ENCODE data around the gene UBAC1.

DNA sequence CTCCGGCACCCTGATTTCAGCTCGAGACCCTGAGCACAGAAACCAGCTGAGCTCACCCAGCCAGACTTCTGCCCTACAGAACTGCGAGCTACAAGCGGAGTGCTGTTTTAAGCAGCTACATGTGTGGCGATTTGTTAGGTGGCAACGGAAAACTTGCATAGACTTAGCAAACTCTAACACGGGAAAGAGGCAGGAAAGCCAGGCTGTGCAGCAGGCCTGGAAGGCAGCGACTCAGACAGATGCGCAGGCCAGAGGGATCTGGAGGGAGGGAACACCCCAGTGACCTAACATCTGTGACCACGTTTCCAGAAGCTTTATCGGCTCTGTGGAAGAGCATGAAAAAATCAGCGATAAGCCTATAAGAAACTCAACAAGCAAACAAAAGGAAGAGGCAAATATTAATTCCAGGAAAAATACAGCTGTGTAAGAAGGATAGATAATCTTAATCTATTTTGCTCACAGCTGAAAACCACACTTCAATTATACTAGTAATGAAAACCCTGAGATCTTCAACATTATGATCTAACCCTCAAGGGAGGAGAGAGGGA lies 11.0 kb downstream of the UBAC1 start:
- TF ChIP-seq CTCF (conservative IDR thresholded peaks at IDR 0.05) (no peak), ZFX (IDR thresholded peaks at IDR 0.05) (no peak)
